Fibroblast of pulmonary artery (primary cell): ENCODE results near the gene TRIO.

Experiments
- DNase-seq: peaks from one replicate; pipeline ENCODE4 v3.0.0-alpha.2; 2010; ENCODE audit warnings: low read depth
- H3K4me3 ChIP-seq: replicated peaks from 2 replicates; pipeline ENCODE4 v1.5.1; 2011; ENCODE audit warnings: low read depth, mild to moderate bottlenecking, control low read depth, low read length, moderate library complexity
- TF ChIP-seq, protein P1 (sequence below): IDR thresholded peaks from 2 replicates; pipeline ENCODE4 v1.5.1; 2011; ENCODE audit warnings: mild to moderate bottlenecking, control low read depth, low read length, inconsistent platforms; ENCODE audit errors: missing control alignments

TRIO gene

DNA sequence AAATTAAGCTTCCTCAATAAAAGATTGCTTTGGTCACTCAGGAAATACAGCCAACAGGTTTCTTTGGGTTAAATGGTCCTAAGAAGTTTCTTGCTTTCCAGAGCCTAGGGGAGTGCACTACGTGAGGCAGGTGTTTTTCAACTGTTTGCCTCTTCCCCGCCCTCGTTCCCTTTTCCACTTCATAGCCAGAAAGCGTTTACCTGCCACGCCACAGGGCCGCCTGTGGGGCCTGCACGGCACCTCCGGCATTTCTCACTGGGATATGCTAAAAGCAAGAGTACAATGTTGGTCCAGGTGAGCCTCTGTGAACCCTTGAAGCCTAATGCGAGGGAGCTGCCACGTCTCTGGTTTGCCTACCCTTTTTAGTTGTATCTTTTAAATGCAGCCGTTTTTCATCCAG is 270.9 kb downstream of the TRIO start:
- TF ChIP-seq, protein P1, sequence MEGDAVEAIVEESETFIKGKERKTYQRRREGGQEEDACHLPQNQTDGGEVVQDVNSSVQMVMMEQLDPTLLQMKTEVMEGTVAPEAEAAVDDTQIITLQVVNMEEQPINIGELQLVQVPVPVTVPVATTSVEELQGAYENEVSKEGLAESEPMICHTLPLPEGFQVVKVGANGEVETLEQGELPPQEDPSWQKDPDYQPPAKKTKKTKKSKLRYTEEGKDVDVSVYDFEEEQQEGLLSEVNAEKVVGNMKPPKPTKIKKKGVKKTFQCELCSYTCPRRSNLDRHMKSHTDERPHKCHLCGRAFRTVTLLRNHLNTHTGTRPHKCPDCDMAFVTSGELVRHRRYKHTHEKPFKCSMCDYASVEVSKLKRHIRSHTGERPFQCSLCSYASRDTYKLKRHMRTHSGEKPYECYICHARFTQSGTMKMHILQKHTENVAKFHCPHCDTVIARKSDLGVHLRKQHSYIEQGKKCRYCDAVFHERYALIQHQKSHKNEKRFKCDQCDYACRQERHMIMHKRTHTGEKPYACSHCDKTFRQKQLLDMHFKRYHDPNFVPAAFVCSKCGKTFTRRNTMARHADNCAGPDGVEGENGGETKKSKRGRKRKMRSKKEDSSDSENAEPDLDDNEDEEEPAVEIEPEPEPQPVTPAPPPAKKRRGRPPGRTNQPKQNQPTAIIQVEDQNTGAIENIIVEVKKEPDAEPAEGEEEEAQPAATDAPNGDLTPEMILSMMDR = no peak
- no peak for DNase-seq
- no peak overlapping the region for H3K4me3 ChIP-seq

DNA sequence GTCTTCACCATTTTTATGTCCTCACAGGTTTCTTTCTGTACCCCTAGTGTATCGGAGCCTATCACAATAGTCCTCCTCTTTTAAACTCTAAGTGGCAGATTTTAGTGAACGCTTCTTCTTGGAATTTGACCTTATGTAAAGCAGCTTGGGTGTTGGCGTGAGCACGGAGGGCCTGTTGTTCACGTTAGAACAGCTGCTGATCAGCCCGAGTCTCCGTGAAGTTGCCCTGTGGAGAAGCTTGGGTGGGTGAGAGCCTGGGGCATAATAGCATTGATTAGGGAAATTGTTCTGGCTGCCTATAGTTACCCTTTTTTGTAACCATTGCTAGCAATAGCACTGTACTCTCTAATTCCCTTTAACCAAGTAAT is 271.5 kb downstream of the TRIO start:
- DNase-seq = no peak
- TF ChIP-seq, protein P1 = no peak
- no peak overlapping the region for H3K4me3 ChIP-seq

DNA sequence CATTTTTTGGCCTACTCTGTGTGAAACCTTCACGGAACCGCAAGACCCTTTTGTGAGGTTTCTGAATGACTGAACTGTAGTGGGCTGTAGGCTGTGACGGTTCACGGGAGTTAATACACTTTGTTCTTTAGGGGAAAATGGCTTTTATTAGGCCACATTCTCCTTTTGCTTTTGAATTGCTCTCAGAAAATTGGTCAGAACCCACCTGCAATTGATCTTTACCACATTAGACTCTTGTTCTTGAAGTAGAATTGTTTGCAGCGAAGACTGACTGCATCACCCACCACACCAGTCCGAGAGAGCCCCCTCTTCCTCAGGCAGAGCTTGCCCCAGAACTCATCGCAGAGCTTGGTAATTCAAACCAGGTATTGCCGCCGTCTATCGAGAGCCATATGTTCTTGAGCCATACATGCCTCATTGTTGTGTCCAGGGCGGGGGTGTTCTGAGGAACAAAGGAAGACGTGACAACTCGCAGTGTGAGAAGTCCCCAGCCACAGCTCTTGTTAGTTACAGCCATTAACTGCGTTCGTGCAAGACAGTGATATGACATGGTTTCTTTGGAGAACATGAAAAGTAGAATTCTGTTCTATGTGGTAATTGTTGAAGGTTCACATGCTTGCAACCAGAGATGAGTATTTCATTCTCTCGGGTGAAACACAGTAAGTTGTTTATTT is 272.0 kb downstream of the TRIO start:
- DNase-seq = no peak
- no peak overlapping the region for H3K4me3 ChIP-seq
- TF ChIP-seq, protein P1 = no peak

DNA sequence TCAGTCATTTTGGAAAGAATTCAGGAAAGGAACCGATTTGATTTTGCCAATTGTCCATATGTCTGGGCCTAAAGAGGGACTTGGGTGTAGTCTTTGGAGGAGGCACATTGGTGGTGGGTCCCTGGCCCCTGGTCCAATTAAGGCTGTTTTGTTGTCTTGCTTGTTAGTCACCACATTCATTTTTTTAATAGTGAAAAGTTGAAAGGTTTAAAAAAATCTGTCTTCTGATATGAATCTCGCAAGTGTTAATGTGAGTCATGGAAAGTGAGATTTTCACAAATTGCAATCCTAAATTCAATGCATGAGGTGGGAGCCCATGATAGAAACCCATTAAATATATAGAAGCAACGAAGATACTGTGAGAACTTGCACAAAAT is 272.5 kb downstream of the TRIO start:
- TF ChIP-seq, protein P1 = no peak
- no peak overlapping the region for H3K4me3 ChIP-seq
- no peak for DNase-seq

DNA sequence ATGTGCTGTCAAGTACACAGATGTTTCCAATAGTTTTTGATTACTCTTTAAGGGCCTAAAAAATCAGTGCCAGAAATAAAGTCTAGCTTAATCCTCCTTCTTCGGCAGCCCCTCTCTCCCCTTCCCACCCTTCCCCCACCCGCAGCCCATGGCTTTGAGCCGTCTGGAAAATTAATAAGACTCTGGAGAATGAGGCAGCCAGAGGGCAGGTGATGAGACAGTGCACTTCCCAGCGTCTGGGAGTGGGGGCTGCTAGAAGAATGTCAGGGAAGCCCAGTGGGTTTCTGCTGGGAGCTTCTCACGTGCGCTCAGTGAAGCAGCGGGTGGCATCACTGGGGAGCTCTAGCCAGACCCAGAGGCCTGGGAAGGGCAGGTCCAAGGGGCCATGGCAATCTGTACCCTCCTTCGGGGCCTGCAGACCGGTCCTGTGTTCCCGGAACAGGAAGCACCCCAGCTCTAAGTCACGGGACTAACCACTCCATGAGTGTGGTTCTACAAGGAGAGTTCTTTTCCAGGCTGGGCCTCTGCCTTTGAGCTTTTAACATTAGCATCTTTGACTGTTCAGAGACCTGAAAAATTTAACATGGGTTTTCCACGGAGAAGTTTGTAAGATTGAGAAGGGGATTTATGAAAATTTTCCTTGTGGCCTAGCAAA is 273.6 kb downstream of the TRIO start:
- TF ChIP-seq, protein P1 = no peak
- DNase-seq = no peak
- H3K4me3 ChIP-seq = no peak overlapping the region

DNA sequence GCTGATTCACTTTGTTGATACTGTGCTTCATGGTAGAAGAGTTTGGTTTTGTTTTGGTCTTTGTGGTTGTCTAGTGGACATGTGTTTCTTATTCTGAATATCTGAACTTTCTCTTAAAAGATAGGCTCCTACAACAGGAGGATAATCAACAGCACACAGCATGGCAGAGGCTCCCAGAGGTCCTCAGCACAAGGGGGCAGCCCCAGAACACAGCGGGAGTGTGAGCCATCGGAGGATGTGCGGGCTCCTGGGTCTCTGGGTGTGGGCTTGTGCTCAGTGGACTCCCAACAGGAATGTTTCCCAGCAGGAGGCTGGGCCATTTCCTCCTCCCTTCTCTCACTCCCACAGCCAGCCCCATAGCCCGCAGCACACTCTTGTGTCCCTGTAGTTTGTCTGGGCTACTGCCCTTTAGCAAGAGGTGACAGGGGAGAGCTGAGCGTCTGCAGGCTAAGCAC is 274.2 kb downstream of the TRIO start:
- H3K4me3 ChIP-seq = no peak overlapping the region
- TF ChIP-seq, protein P1 = peak; percentile 15
- peak; percentile 66 for DNase-seq
